ENCODE data around the gene MROH8.
"Not testable (repeated sequence)": the region's sequence is repeated elsewhere in the genome, so short reads cannot be mapped to it uniquely, and the experiment has no call there.

The MROH8 gene

GRCh38 chr20:37077009-37077408, 102.3 kb downstream of the MROH8 start:
- DNase-seq: no peak

GRCh38 chr20:37075932-37076685, 103.2 kb downstream of the MROH8 start:
- no peak for DNase-seq

- no peak for DNase-seq
These were observed 106.8 kb downstream of the MROH8 start for GRCh38 chr20:37072293-37073196.

- no peak for DNase-seq
These were observed 107.9 kb downstream of the MROH8 start for GRCh38 chr20:37071481-37071911.

GRCh38 chr20:37069563-37069962, 109.8 kb downstream of the MROH8 start:
- not testable (repeated sequence) for DNase-seq

GRCh38 chr20:37066168-37066567, 113.2 kb downstream of the MROH8 start:
- DNase-seq: no peak

- no peak for DNase-seq
These were observed 124.1 kb downstream of the MROH8 start for GRCh38 chr20:37055276-37055675.

- no peak for DNase-seq
These were observed 126.0 kb downstream of the MROH8 start for GRCh38 chr20:37053230-37053950.

All from eye (tissue), 1 donor.